Vagina (tissue), 2 donors: ENCODE results near the gene BCOR. TPM values are rescaled to one million over a fixed set of nuclear protein-coding genes. Genes with fewer than 3 reads are reported as not detected.

Source experiments
- DNase-seq, 2 donors: peaks; one replicate each; pipeline ENCODE4 v3.0.0-alpha.2; 2017; ENCODE audit errors: extremely low spot score in 2 of 2
- H3K27ac ChIP-seq: fragments of 200-600 bp; sonication (generic); one replicate; pipeline ENCODE4 v1.5.1; 2019
- H3K27me3 ChIP-seq: fragments of 200-600 bp; sonication (generic); one replicate; pipeline ENCODE4 v1.5.1; 2019
- H3K36me3 ChIP-seq, 2 donors: fragments of 200-600 bp; sonication (generic); one replicate each; pipeline ENCODE4 v1.5.1; 2017 to 2019
- H3K4me1 ChIP-seq: fragments of 200-600 bp; sonication (generic); one replicate; pipeline ENCODE4 v1.5.1; 2019
- H3K4me3 ChIP-seq, 2 donors: fragments of 200-600 bp; sonication (generic); 1 replicate in 1 of 2; 2 replicates in 1 of 2; pipeline ENCODE4 v1.5.1; 2016 to 2019
- H3K9me3 ChIP-seq: fragments of 200-600 bp; sonication (generic); one replicate; pipeline ENCODE4 v1.5.1; 2019
- CTCF ChIP-seq, 3 experiments: fragments of 450-650 bp in 2 of 3; fragments of 200-600 bp in 1 of 3; sonication (generic) in 1 of 3; IDR thresholded peaks; one replicate each; pipeline ENCODE4 v1.5.1; 2017 to 2019; ENCODE audit warnings: antibody characterized with exemption in 3 of 3, mild to moderate bottlenecking in 2 of 3, moderate library complexity in 2 of 3
- POLR2A ChIP-seq, 2 donors: fragments of 450-650 bp; IDR thresholded peaks; one replicate each; pipeline ENCODE4 v1.6.1; 2017; ENCODE audit warnings: antibody characterized with exemption in 2 of 2, mild to moderate bottlenecking in 2 of 2, moderate library complexity in 2 of 2
- POLR2AphosphoS5 ChIP-seq, 2 donors: sonication (generic); formaldehyde crosslinking; IDR thresholded peaks; one replicate each; pipeline ENCODE4 v1.9.0; 2017; ENCODE audit warnings: antibody characterized with exemption in 2 of 2, mild to moderate bottlenecking in 2 of 2, low read depth in 1 of 2; ENCODE audit not compliant: insufficient read depth in 1 of 2
- intact Hi-C: fragments of 100-400 bp; cut with DNase I; formaldehyde crosslinking; loops from one replicate; pipeline ENCODE4 v1.15.1; 2023
- total RNA-seq: library from RNA; depleted of rRNA; stranded (reverse); fragments of >200 nt; gene quantifications from one replicate; pipeline ENCODE4 v1.2.3, GENCODE V29; 2016

The BCOR gene
- total RNA-seq, 1 donor from 2014 or later: 19.9 TPM

- intact Hi-C loops: no loop called here
- H3K27me3 ChIP-seq: no peaks in the 10 kb centered on the region
- H3K9me3 ChIP-seq: no peaks in the 10 kb centered on the region
- H3K36me3 ChIP-seq: no peaks in the 10 kb centered on the region
- DNase-seq: no peak
- H3K4me1 ChIP-seq: no peaks in the 10 kb centered on the region
- no peak overlapping the region for H3K27ac ChIP-seq
- H3K4me3 ChIP-seq: no peak overlapping the region
- TF ChIP-seq CTCF (IDR thresholded peaks at IDR 0.05): no peak
- TF ChIP-seq POLR2AphosphoS5 (IDR thresholded peaks at IDR 0.05; ENCODE audit: insufficient read depth in 1 of 2, low read depth in 1 of 2): no peak
- TF ChIP-seq POLR2A (IDR thresholded peaks at IDR 0.05): no peak
Observed at GRCh38 chrX:40072246-40072645, 25.5 kb downstream of the BCOR start.

GRCh38 chrX:40068048-40068447 lies 29.7 kb downstream of the BCOR start:
- no peak overlapping the region for H3K27ac ChIP-seq
- H3K36me3 ChIP-seq: no peaks in the 10 kb centered on the region
- no peaks in the 10 kb centered on the region for H3K4me1 ChIP-seq
- no peak overlapping the region for H3K4me3 ChIP-seq
- TF ChIP-seq POLR2AphosphoS5 (IDR thresholded peaks at IDR 0.05; ENCODE audit: insufficient read depth in 1 of 2, low read depth in 1 of 2): no peak
- TF ChIP-seq POLR2A (IDR thresholded peaks at IDR 0.05): no peak
- no peak for TF ChIP-seq CTCF (IDR thresholded peaks at IDR 0.05)
- no peaks in the 10 kb centered on the region for H3K27me3 ChIP-seq
- no peaks in the 10 kb centered on the region for H3K9me3 ChIP-seq
- intact Hi-C loops: no loop called here
- DNase-seq: no peak

GRCh38 chrX:40066700-40067099 lies 31.1 kb downstream of the BCOR start:
- intact Hi-C loops: no loop called here

GRCh38 chrX:40065296-40066046 lies 32.3 kb downstream of the BCOR start:
- intact Hi-C loops: no loop called here
- Histone ChIP-seq H3K27me3 (no peaks in the 10 kb centered on the region), H3K9me3 (no peaks in the 10 kb centered on the region), H3K4me1 (no peaks in the 10 kb centered on the region), H3K27ac (no peak overlapping the region), H3K4me3 (no peak overlapping the region), H3K36me3 (peaks cover 0 to 5% of the 10 kb centered on the region in 2 donors)
- TF ChIP-seq POLR2A (IDR thresholded peaks at IDR 0.05) (no peak), POLR2AphosphoS5 (IDR thresholded peaks at IDR 0.05; ENCODE audit: insufficient read depth in 1 of 2, low read depth in 1 of 2) (no peak), CTCF (IDR thresholded peaks at IDR 0.05) (no peak)
- DNase-seq: no peak

More at GRCh38 chrX:40066700-40067099, 31.1 kb downstream of the BCOR start:
- Histone ChIP-seq H3K4me1 (no peaks in the 10 kb centered on the region), H3K27me3 (no peaks in the 10 kb centered on the region), H3K27ac (no peak overlapping the region), H3K4me3 (no peak overlapping the region), H3K9me3 (no peaks in the 10 kb centered on the region), H3K36me3 (no peaks in the 10 kb centered on the region)
- no peak for TF ChIP-seq CTCF (IDR thresholded peaks at IDR 0.05)
- no peak for TF ChIP-seq POLR2AphosphoS5 (IDR thresholded peaks at IDR 0.05; ENCODE audit: insufficient read depth in 1 of 2, low read depth in 1 of 2)
- TF ChIP-seq POLR2A (IDR thresholded peaks at IDR 0.05): no peak
- DNase-seq: no peak

- no peak overlapping the region for H3K27ac ChIP-seq
- no peak overlapping the region for H3K4me3 ChIP-seq
- H3K36me3 ChIP-seq: peaks cover 0 to 5% of the 10 kb centered on the region in 2 donors
- intact Hi-C loops: no loop called here
- H3K9me3 ChIP-seq: no peaks in the 10 kb centered on the region
- no peaks in the 10 kb centered on the region for H3K4me1 ChIP-seq
- H3K27me3 ChIP-seq: no peaks in the 10 kb centered on the region
- no peak for DNase-seq
- TF ChIP-seq POLR2A (IDR thresholded peaks at IDR 0.05): no peak
- TF ChIP-seq POLR2AphosphoS5 (IDR thresholded peaks at IDR 0.05; ENCODE audit: insufficient read depth in 1 of 2, low read depth in 1 of 2): no peak
- TF ChIP-seq CTCF (IDR thresholded peaks at IDR 0.05): no peak
Observed at GRCh38 chrX:40064055-40064597, 33.6 kb downstream of the BCOR start.
